Cardiac septum (tissue), 1 donor: Measurements from ENCODE around the gene NPFFR1. TPM values are rescaled to one million over a fixed set of nuclear protein-coding genes. Genes with fewer than 3 reads are reported as not detected.
"Not testable (repeated sequence)": the region's sequence is repeated elsewhere in the genome, so short reads cannot be mapped to it uniquely, and the experiment has no call there.

Source experiments
- DNase-seq: peaks from one replicate; pipeline ENCODE4 v3.0.0-alpha.2; 2020; ENCODE audit warnings: low spot score
- intact Hi-C: fragments of 100-400 bp; cut with DNase I; formaldehyde crosslinking; loops from one replicate; pipeline ENCODE4 v1.14.0; 2022
- total RNA-seq: library from RNA; stranded (reverse); fragmentation: NEBNext Ultra II Directional; extraction: Animal tissue kit (Norgen Biotek cat#: 25700); gene quantifications from one replicate; pipeline ENCODE4 v1.2.1, GENCODE V29; 2021
- donor health status: DM: no; HTN: no; CAD: no.

Gene NPFFR1
- total RNA-seq, 1 donor from 2014 or later = not detected

DNA sequence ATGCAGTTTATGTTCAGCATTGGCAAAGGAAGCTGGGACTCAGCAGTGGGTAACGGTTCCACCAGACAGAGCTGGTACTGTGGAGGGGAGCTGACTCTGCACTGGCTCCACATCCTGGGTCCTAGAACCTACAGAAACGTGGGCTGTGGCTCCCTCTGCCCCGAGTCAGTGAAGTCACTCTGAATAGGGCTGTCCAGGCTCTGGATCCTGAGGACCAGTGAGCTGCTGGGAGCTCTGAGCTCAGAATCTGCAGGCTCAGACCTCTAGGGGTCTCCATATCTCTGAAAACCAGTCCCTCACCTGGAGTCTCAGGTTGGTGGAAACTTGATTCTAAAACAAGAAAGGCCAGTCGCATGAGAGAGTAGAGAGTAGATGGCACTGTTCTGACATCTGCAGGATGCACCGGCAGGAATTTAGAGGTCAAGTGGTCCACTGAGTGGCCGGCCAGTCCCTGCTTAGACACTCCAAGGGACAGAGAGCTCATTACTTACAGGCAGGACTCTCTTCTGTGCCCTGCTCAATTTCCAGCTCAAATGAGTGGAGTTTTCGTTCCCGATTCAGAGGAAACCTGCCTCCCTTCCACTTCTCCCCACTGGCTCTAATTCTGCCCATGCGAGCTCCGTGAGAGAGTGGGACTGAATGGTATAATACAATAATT lies 18.6 kb downstream of the NPFFR1 start:
- intact Hi-C loops = no loop called here
- no peak for DNase-seq

DNA sequence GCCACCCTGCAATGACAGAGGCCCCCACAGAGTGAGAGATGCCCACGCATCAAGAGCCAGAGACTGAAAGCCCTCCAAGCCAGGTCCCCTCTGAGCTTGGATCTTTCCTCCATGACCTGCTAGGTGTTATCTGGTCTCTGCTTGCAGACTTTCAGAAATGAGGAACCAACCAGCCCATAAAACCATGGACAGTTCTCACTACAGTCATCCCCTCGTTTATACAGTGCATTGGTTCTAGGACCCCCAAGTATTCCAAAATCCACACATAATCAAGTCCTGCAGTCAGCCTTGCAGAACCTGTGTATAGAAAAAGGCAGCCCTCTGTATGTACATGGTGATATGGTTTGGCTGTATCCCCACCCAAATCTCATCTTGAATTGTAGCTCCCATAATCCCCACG lies 23.1 kb downstream of the NPFFR1 start:
- DNase-seq = no peak
- intact Hi-C loops = no loop called here

DNA sequence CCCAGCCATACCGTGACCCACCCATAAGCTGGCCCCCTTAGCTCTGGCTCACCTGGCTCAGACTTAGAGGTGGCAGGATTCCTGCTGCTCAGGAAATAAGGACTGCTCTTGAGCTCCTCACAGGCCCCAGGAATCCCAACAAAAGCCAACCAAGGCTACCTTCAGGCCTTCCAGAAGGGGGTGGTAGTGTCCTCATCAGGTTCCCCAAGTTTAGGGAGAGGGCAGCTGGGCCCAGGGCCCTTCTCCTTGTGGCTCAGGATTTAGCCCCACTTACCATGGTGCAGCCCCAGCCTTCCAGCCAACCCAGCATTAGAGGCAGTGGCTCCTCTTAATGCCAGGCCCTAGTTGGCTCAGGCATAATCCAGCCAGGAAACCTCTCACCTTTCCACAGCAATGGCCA lies 23.5 kb downstream of the NPFFR1 start:
- intact Hi-C loops = no loop called here
- DNase-seq = no peak

DNA sequence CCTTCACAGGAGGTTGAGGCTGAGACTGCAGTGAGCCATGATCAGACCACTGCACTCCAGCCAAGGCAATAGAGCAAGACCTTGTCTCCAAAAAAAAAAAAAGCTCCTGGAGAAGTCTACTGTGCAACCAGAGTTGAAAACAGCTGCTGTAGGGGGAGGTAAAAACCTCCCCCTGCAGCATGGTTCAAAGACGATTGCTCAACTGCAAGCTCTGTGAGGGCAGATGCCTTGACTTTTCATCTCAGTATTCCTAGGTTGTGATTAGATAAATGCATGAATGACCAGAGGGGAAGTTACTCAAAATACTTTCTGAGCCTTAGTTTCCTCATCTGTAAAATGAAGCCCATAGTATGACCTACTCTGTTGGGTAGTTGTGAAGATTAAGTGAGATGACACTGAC lies 25.6 kb downstream of the NPFFR1 start:
- intact Hi-C loops = no loop called here
- DNase-seq = no peak

DNA sequence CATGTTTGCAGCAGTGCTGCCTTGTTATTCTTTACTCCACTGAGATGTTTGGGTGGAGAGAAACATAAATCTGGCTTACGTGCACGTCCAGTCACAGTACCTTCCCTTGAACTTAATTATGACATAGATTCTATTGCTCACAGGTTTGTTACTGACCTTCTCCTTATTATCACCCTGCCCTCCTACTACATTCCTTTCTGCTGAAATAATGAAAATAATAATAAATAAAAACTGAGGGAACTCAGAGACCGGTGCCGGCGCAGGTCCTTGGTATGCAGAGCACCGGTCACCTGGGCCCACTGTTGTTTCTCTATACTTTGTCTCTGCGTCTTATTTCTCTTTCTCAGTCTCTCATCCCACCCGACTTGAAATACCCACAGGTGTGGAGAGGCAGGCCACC lies 26.0 kb downstream of the NPFFR1 start:
- DNase-seq, intact Hi-C loops: not testable (repeated sequence)

DNA sequence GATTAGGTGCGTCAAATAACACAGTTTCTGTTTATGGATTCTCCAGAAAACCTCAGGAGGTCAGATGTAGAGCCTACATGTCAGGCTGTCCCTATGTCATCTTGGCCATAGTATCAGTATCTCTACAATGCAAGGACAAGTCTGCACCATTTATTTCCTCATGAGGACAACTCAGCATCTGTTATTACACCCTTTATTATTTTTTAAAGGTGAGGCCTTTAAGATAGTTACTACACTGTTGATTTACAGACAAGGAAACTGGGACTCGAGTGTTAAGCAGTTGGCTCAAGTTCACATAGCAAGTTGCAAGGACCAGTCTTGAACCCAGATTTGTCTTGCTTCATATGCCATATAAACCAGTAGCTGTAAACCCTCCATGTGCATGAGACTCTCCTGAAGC lies 27.3 kb downstream of the NPFFR1 start:
- no peak for DNase-seq
- intact Hi-C loops = no loop called here

DNA sequence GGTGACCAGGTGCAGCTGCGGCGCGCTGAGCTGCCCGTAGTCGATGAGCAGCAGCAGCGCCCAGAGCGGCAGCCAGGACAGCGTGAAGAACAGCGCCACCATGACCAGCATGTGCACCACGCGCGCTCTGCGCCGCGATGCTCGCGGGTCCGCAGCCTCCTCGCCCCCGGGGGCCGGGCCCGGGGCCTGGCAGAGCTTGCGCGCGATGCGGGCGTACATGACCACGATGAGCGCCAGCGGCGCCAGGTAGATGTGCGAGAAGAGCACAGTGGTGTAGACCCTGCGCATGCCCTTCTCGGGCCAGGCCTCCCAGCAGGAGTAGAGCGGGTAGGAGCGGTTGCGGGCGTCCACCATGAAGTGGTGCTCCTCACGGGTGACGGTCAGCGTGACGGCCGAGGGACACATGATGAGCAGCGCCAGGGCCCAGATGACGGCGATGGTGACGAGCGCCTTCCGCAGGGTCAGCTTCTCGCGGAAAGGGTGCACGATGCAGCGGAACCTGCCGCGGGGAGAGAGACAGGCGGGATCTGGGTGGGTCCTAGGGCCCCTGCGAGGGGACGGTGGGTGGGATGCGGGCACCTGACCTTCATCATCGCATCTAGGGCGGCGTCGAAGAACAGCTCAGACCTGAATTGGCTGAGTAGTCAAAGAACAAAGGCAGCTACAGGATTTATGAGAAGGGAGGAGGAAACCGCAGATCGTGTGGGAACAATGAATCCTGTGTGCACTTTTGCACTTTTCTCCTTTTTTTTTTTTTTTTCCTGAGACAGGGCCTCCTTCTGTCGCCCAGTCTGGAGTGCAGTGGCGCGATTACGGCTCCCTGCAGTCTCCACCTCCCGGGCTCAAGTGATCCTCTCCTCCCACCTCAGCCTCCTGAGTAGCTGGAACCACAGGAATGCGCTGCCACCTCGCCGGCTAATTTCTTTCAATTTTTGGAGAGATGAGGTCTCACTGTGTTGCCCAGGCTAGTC lies 28.2 kb downstream of the NPFFR1 start:
- no peak for DNase-seq
- intact Hi-C loops = no loop called here

DNA sequence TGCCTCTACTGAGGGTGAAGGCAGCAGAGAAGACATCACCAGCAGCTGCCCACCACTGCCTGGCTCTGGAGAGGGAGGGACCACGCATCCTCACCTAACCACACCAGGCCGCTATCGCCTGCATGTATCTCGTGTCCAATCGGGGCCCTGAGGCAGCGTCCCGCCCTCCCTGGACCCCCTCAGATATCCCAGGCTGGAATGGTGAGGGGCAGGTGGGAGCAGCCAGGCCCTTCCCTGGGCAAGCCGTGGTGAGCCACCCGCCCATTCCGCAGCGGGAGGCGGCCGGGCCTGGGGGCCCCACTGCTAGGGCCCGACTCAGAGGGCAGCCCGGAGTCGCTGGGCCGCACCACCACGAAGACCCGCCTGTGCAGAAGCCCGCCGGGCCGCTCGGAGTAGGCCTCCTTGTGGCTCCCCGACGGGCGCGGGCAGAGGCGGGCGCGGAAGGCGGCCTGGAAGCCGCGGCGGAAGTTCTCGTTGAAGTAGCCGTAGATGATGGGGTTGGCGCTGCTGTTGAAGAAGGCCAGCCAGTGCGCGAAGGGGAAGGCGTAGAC lies 29.0 kb downstream of the NPFFR1 start:
- DNase-seq = no peak
- intact Hi-C loops = no loop called here

DNA sequence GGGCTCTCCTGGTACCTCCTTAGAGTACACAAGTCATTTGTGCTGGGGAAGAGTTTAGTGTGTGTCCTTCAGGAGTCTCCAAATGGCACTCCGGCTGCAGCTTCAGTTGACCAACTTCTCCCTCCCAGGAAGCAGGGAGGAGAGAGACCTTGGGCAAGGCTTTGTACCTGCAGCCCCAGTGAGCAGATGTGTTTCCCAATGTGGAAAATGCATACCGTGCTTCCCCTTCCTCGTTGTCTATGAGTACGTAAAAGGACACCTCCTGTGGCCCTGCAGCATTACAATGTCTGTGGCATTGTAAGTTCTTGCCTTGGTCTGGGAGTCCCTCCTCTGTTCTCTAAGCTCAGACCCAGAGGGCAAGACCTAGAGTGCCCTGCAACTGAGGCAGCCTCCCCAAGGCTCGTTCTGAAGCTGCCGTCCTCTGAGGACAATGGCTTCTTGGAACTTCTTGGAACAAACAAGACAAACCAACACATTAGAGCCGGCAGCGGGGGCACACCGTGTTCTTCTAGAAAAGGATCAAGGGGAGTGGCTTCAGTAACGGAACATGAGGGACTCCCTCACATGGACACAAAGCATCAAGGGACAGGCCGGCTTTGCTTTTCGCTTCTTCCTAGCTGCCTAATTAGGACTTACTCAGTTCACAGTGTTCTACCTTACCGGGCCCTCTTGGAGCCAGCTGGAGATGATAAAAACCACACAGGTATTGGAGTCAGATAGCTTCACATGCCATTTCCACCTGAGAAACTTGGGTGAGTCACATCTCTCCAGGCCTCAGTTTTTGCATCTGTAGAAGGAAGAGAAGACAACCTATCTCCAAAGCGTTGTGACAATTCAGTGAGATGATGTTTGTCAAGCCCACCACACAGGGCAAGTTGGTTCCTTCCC lies 29.7 kb downstream of the NPFFR1 start:
- DNase-seq = no peak
- intact Hi-C loops = no loop called here

DNA sequence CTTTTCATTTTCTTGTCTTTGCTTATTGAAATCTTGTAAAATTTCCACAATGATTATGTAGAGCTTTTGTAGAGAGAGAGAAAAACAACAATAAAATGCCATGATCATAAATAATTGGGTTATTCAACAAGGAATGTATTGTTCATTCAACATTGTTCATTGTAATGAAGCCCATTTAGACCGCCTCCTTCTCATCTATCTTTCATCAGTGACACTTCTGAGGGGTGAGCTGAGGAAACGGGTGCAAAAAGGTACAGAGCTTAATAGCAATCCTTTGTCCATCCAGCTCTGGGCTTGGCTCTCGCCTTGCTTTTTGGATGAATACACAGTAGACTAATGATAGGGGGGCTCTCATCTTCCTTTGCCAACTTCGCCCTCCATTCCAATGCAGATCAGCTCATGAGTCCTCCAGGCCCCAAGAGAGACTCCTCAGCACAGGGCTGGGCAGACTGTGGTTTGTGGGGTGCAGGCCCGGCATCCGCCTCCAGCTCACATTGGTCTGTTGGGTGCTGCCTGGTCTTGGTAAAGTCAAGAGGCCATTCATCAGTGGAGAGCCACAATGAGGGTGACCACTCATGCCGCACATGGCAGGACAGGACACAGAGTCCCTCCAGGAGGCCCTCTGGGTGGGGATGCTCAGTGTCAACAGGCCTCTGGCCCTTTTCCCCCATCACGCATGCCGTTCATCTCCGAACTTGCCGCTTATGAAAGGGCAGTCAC lies 32.7 kb downstream of the NPFFR1 start:
- intact Hi-C loops = no loop called here
- no peak for DNase-seq

DNA sequence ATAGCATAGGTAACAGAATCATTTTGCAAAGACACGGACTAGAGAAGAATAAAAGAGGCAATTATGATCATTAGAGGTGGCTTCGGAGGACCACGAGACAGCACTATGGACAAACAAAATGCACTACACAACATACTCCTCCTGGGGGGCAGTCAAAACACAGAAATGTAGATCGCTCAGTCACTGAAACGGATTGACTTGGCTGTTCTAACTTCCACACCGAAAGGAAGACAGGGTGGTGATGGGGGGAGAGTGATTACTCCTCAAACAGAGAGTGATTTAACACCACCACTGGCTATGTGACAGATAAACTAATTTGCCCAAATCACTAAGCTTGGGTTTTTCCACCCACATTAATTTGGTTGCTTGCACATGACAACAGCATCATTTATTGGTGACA lies 36.4 kb downstream of the NPFFR1 start:
- intact Hi-C loops = no loop called here
- DNase-seq = no peak

DNA sequence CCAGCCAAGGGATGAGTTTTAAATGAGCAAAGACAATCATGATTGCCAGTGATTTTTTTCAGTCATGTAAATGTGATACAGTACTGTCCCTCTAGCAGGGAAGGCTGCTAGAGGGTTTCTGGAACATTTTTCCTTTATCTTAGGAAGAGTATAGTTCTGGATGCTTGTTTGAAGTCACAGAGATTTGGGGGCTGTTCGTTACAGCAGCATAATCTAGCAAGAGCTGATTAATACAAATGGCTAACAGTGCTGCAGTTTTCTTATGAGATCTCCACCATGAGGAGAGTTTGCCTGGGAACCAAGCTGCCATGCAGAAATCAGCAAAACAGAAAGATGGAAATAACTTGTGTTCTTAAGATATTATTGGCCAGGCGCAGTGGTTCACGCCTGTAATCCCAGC lies 42.7 kb downstream of the NPFFR1 start:
- intact Hi-C loops = no loop called here
- DNase-seq = no peak

DNA sequence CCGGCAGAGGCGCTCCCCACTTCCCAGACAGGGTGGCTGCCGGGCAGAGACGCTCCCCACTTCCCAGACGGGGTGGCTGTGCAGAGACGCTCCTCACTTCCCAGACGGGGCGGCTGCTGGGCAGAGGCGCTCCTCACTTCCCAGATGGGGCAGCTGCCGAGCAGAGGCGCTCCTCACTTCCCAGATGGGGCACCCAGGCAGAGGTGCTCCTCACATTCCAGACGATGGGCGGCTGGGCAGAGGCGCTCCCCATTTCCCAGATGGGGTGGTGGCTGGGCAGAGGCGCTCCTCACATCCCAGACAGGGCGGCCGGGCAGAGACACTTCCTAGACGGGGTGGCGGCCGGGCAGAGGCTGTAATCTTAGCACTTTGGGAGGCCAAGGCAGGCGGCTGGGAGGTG lies 43.8 kb downstream of the NPFFR1 start:
- DNase-seq, intact Hi-C loops: not testable (repeated sequence)

DNA sequence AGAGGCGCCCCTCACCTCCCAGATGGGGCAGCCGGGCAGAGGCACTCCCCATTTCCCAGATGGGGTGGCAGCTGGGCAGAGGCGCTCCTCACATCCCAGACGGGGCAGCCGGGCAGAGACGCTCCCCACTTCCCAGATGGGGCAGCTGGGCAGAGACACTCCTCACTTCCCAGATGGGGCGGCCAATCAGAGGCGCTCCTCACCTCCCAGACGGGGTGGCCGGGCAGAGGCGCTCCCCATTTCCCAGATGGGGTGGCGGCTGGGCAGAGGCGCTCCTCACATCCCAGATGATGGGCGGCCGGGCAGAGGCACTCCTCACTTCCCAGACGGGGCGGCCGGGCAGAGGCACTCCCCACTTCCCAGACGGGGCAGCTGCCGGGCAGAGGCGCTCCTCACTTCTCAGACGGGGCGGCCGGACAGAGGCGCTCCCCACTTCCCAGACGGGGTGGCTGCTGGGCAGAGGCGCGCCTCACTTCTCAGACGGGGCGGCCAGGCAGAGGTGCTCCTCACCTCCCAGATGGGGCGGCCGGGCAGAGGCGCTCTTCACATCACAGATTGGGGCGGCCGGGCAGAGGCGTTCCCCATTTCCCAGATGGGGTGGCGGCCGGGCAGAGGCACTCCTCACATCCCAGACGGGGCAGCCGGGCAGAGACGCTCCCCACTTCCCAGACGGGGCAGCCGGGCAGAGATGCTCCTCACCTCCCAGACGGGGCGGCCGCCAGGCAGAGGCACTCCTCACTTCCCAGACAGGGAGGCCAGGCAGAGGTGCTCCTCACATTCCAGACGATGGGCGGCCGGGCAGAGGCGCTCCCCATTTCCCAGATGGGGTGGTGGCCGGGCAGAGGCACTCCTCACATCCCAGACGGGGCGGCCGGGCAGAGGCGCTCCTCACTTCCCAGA lies 44.5 kb downstream of the NPFFR1 start:
- intact Hi-C loops, DNase-seq: not testable (repeated sequence)

DNA sequence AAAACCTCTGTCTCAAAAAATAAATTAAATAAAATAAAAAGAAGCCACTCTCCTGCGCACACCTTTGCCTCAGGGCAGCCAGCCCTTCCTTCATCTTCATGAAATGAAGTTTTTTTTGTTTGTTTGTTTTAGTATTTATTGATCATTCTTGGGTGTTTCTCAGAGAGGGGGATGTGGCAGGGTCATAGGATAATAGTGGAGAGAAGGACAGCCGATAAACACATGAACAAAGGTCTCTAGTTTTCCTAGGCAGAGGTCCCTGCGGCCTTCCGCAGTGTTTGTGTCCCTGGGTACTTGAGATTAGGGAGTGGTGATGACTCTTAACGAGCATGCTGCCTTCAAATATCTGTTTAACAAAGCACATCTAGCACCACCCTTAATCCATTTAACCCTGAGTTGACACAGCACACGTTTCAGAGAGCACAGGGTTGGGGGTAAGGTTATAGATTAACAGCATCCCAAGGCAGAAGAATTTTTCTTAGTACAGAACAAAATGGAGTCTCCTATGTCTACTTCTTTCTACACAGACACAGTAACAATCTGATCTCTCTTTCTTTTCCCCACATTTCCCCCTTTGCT lies 45.8 kb downstream of the NPFFR1 start:
- intact Hi-C loops, DNase-seq: not testable (repeated sequence)

DNA sequence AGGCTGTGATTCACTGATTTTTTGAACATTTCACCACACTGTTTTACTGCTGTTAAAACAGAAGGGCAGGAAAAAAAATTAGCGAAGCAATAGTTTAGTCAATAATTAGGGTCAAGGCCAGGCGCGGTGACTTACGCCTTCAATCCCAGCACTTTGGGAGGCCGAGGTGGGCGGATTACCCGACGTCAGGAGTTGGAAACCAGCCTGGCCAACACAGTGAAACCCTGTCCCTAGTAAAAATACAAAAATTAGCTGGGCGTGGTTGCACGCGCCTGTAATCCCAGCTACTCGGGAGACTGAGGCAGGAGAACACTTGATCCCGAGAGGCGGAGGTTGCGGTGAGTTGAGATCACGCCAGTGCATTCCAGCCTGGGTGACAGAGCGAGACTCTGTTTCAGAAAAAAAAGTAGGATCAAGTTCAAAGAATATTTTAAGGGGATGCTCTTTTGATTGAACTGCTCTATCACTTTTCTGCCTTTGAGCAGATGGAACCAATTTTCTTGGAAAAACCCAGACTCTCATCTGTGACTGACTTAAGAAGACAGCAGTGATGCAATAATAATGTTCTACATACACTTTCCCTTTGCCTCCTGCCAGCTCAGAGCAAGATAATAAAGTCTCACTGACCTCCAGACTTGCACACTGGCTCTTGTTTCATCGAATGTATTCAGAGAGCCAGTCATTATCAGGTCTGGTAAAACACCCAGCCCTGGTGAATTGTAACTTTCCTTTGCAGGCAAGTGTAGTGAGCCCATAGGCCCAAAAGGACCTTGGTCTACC lies 48.9 kb downstream of the NPFFR1 start:
- DNase-seq = no peak
- intact Hi-C loops = loop anchor here (5.0 kb wide), 2 partner anchors 112 to 147 kb away; partner anchors contain the start of gene LRRC20

DNA sequence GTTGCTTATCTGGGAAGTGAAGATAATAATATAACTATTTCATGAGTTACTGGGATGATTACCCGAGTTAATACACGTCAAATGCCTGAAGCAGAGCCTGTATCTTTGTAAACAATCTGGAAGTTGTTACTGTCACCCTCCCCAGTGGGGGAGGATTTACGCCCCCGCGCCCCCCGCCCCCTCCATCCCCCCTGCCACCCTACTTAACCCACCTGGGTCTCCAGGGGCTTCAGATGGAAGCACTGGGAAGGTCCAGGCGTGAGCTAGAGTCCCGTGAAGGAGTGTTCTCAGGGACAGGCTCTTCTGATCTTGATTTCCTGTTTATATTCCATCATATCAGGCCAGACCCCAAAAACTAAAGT lies 49.9 kb downstream of the NPFFR1 start:
- intact Hi-C loops = loop anchor here (5.0 kb wide), 2 partner anchors 113 to 148 kb away; partner anchors contain the start of gene LRRC20
- DNase-seq = no peak
